B cell (primary cell): ENCODE results near the gene CCDC28B. TPM values are rescaled to one million over a fixed set of nuclear protein-coding genes. Genes with fewer than 3 reads are reported as not detected.
A peak's percentile ranks its signal among the peaks of the same experiment; 100 is the strongest.

Source experiments
- ATAC-seq: fragments of 200-7000 bp; cut with Tn5 transposase; one replicate; pipeline ENCODE4 v1.10.0; 2021; ENCODE audit warnings: low read depth, mild to moderate bottlenecking, moderate number of reproducible peaks, moderate library complexity
- CTCF ChIA-PET: fragments of 350-600 bp; sonication (Branson Sonifier 250); formaldehyde crosslinking; loops from one replicate; lab custom pipeline; 2021; ENCODE audit warnings: antibody characterized with exemption, inconsistent platforms; lab: Charles Lee
- POLR2A ChIA-PET: fragments of 350-600 bp; sonication (Branson Sonifier 250); formaldehyde crosslinking; loops from one replicate; lab custom pipeline; 2021; ENCODE audit warnings: antibody characterized with exemption; lab: Charles Lee
- DNase-seq: peaks from one replicate; pipeline ENCODE4 v3.0.0; 2013
- H2AFZ ChIP-seq: 2 replicates; pipeline ENCODE4 v1.6.1; 2012; ENCODE audit warnings: mild to moderate bottlenecking, low read depth, low read length; ENCODE audit not compliant: insufficient read depth, poor library complexity, severe bottlenecking
- H3K27ac ChIP-seq, 2 donors: 1 replicate in 1 of 2; 2 replicates in 1 of 2; pipeline ENCODE4 v1.5.1; 2012 to 2013; ENCODE audit warnings: low read length in 2 of 2, mild to moderate bottlenecking in 2 of 2, moderate library complexity in 1 of 2
- H3K27me3 ChIP-seq, 4 experiments: fragments of 200-600 bp in 1 of 4; sonication (generic) in 1 of 4; replicated peaks in 1 of 4; 1 replicate in 2 of 4; 2 replicates in 2 of 4; pipeline versions ENCODE4 v1.6.1 to v1.7.0; 2013 to 2016; ENCODE audit warnings: low read length in 3 of 4, mild to moderate bottlenecking in 2 of 4, mixed read lengths in 1 of 4, moderate library complexity in 1 of 4; ENCODE audit not compliant: insufficient read depth in 4 of 4, control insufficient read depth in 3 of 4; ENCODE audit errors: control extremely low read depth in 1 of 4
- H3K36me3 ChIP-seq, 2 experiments: replicated peaks in 1 of 2; 1 replicate in 1 of 2; 2 replicates in 1 of 2; pipeline versions ENCODE4 v1.6.1 to v1.7.1; 2013; ENCODE audit warnings: low read length in 1 of 2; ENCODE audit not compliant: insufficient read depth in 2 of 2, control insufficient read depth in 1 of 2; ENCODE audit errors: control extremely low read depth in 1 of 2, extremely low read depth in 1 of 2
- H3K4me1 ChIP-seq, 2 donors: fragments of 200-600 bp in 1 of 2; sonication (generic) in 1 of 2; 1 replicate in 1 of 2; 2 replicates in 1 of 2; pipeline versions ENCODE4 v1.5.1 to v1.6.1; 2013 to 2017; ENCODE audit warnings: low read length in 2 of 2; ENCODE audit not compliant: control insufficient read depth in 2 of 2, insufficient read depth in 2 of 2
- H3K4me2 ChIP-seq: replicated peaks from 2 replicates; pipeline ENCODE3; 2012; ENCODE audit warnings: mild to moderate bottlenecking, low read depth, low read length; ENCODE audit not compliant: poor library complexity, severe bottlenecking
- H3K4me3 ChIP-seq, 5 experiments: fragments of 200-600 bp in 1 of 5; sonication (generic) in 1 of 5; 1 replicate in 3 of 5; 2 replicates in 2 of 5; pipeline versions ENCODE4 v1.5.1 to v1.7.0; 2011 to 2016; ENCODE audit warnings: low read length in 4 of 5, mild to moderate bottlenecking in 4 of 5, low read depth in 2 of 5, control low read depth in 1 of 5, moderate library complexity in 1 of 5; ENCODE audit not compliant: insufficient read depth in 1 of 5; ENCODE audit errors: control extremely low read depth in 1 of 5, extremely low read depth in 1 of 5
- H3K79me2 ChIP-seq: fragments of 200-600 bp; sonication (generic); one replicate; pipeline ENCODE4 v1.6.0; 2016; ENCODE audit warnings: low read length; ENCODE audit not compliant: control insufficient read depth, insufficient read depth
- H3K9ac ChIP-seq: fragments of 200-600 bp; sonication (generic); 2 replicates; pipeline ENCODE4 v1.6.1; 2017; ENCODE audit warnings: mild to moderate bottlenecking, low read length, moderate library complexity
- H3K9me3 ChIP-seq, 3 donors: one replicate each; pipeline versions ENCODE4 v1.6.1 to v1.7.1; 2013; ENCODE audit warnings: low read length in 2 of 3; ENCODE audit not compliant: control insufficient read depth in 2 of 3, insufficient read depth in 1 of 3; ENCODE audit errors: control extremely low read depth in 1 of 3
- H4K20me1 ChIP-seq: 2 replicates; pipeline ENCODE4 v1.6.0; 2012; ENCODE audit warnings: mild to moderate bottlenecking, low read length; ENCODE audit not compliant: insufficient read depth, control insufficient read depth, poor library complexity, severe bottlenecking
- H3K27ac Mint-ChIP-seq: one replicate; pipeline ENCODE4 v1.8.0; 2021; ENCODE audit warnings: mixed read lengths
- H3K27me3 Mint-ChIP-seq: one replicate; pipeline ENCODE4 v1.8.0; 2021; ENCODE audit warnings: mixed read lengths
- H3K4me1 Mint-ChIP-seq: one replicate; pipeline ENCODE4 v1.8.0; 2021; ENCODE audit warnings: mixed read lengths
- H3K4me3 Mint-ChIP-seq: one replicate; pipeline ENCODE4 v1.8.0; 2021; ENCODE audit warnings: mixed read lengths
- H3K9me3 Mint-ChIP-seq: one replicate; pipeline ENCODE4 v1.8.0; 2022; ENCODE audit warnings: mixed read lengths; ENCODE audit not compliant: insufficient read depth
- CTCF ChIP-seq: fragments of 200-600 bp; IDR thresholded peaks from one replicate; pipeline ENCODE4 v1.8.0; 2022; ENCODE audit warnings: antibody characterized with exemption, mild to moderate bottlenecking
- EZH2 ChIP-seq: IDR thresholded peaks from 2 replicates; pipeline ENCODE4 v1.6.1; 2012; ENCODE audit warnings: borderline replicate concordance, low read depth, mild to moderate bottlenecking, moderate library complexity, low read length; ENCODE audit not compliant: insufficient read depth, poor library complexity, severe bottlenecking
- WGBS: methylation state at CpG from one replicate; pipeline ENCODE4 v1.1.5; 2013; ENCODE audit warnings: missing lambda C conversion rate; ENCODE audit not compliant: insufficient coverage; 5-methylcytosine and 5-hydroxymethylcytosine counted together
- intact Hi-C: fragments of 100-400 bp; cut with micrococcal nuclease; formaldehyde crosslinking; loops from one replicate; pipeline ENCODE4 v1.10.0; 2022
- polyA plus RNA-seq: library from polyadenylated mRNA; depleted of rRNA; stranded (reverse); fragments of >200 nt; gene quantifications from 2 replicates; pipeline ENCODE4 v1.2.3, GENCODE V29; 2012
- total RNA-seq, 2 donors: library from RNA; stranded (reverse); fragments of 120-200 nt in 1 of 2; gene quantifications; 1 replicate in 1 of 2; 2 replicates in 1 of 2; pipeline versions ENCODE4 v1.2.3 to v1.2.4, GENCODE V29; 2013 to 2022

CCDC28B gene
- total and polyA plus RNA-seq, 2 donors (not counting 1 experiment from before 2014, with no cell fraction given) = 7.8 to 8.0 TPM

DNA sequence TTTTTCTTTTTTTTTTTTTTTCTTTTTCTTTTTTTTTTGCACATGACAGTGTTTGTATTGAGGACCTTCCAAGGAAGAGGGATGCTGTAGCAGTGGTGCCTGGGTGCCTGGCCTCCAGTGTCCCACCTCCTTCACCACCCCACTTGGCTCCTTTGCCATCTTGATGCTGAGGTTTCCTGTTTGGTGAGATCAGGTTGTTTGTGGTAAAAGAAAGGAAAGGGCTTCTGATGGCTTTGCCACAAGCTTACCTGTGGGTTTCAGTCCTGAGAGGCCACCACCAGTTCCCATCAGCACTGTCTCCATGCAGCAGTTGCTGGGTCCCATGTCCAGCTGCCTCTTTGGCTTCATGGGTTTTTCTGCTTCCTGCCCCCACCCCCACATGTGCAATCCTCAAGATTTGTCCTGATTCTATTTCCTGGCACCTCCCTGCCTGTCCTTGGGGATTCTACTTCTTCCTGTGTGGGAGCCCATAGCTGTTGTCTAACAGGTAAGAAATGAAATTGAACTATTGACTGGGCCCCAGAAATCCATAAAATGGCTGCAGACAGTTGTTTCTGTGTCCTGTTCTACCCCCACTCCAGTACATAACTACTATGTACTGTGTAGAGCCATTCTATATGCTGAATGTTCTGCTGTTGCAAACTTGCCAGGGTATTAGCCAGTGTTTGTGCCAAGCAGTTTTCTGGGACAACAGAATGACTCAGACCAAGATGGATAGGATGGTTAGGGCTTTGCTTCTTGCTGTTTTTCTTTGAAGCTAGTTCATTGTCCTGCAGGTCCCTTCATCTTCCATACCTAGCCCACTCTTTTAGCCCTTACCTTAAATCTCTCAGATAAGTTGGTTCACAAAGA lies 4.2 kb upstream of the CCDC28B start:
- H3K4me3 ChIP-seq = no peak overlapping the region
- no peak for ATAC-seq
- H3K9me3 ChIP-seq = no peaks in the 10 kb centered on the region
- ChIA-PET POLR2A (interaction anchor here (0.7 kb wide), 1 partner anchor 20 kb away, joined by 5 read pairs; no protein-coding TSS in a partner anchor), CTCF (interaction anchor here (0.8 to 1.2 kb wide), 2 partner anchors 88 to 159 kb away, joined by 3 read pairs; partner anchors contain the start of gene KPNA6)
- Mint-ChIP-seq H3K27ac (peak overlapping the region; percentile 24), H3K4me3 (no peak overlapping the region), H3K9me3 (no peaks in the 10 kb centered on the region), H3K27me3 (no peaks in the 10 kb centered on the region), H3K4me1 (peaks cover 9% of the 10 kb centered on the region)
- no peak overlapping the region for H3K4me2 ChIP-seq
- no peak overlapping the region for H2AFZ ChIP-seq
- no peak overlapping the region for H3K9ac ChIP-seq
- no peaks in the 10 kb centered on the region for H3K79me2 ChIP-seq
- intact Hi-C loops = no loop called here
- no peak for DNase-seq
- no peaks in the 10 kb centered on the region for H4K20me1 ChIP-seq
- H3K36me3 ChIP-seq = peaks cover 4 to 57% of the 10 kb centered on the region in 2 experiments
- H3K4me1 ChIP-seq = peaks cover 0 to 18% of the 10 kb centered on the region in 2 donors
- H3K27me3 ChIP-seq = no peaks in the 10 kb centered on the region
- no peak for TF ChIP-seq EZH2
- no peak for TF ChIP-seq CTCF
- no peak overlapping the region for H3K27ac ChIP-seq

- H2AFZ ChIP-seq = no peak overlapping the region
- H3K9me3 ChIP-seq = no peaks in the 10 kb centered on the region
- peaks cover 8 to 26% of the 10 kb centered on the region in 2 donors for H3K4me1 ChIP-seq
- no peak for TF ChIP-seq EZH2
- no peak for TF ChIP-seq CTCF
- no CpG with 5 or more reads among the region's 1 CpG for WGBS
- DNase-seq (no peak), ATAC-seq (no peak)
- no peaks in the 10 kb centered on the region for H3K27me3 Mint-ChIP-seq
- no peaks in the 10 kb centered on the region for H4K20me1 ChIP-seq
- ChIA-PET POLR2A (no interaction called here), CTCF (interaction anchor here (0.8 to 1.2 kb wide), 3 partner anchors 18 to 158 kb away, joined by 3 to 8 read pairs (median 3); partner anchors contain the start of gene KPNA6)
- no peak overlapping the region for H3K27ac ChIP-seq
- H3K4me2 ChIP-seq = no peak overlapping the region
- intact Hi-C loops = no loop called here
- H3K4me3 ChIP-seq = no peak overlapping the region
- H3K4me1 Mint-ChIP-seq = peaks cover 18% of the 10 kb centered on the region
- H3K9me3 Mint-ChIP-seq = no peaks in the 10 kb centered on the region
- H3K27ac Mint-ChIP-seq = peak overlapping the region; percentile 24
- no peak overlapping the region for H3K9ac ChIP-seq
- H3K27me3 ChIP-seq = no peaks in the 10 kb centered on the region
- peaks cover 4 to 48% of the 10 kb centered on the region in 2 experiments for H3K36me3 ChIP-seq
- H3K4me3 Mint-ChIP-seq = no peak overlapping the region
- no peaks in the 10 kb centered on the region for H3K79me2 ChIP-seq
Measured at GRCh38 chr1:32197074-32197473, 3.3 kb upstream of the CCDC28B start.
